ENCODE measurements around the gene GRAP2. TPM values are rescaled to one million over a fixed set of nuclear protein-coding genes. Genes with fewer than 3 reads are reported as not detected.
A peak's percentile ranks its signal among the peaks of the same experiment; 100 is the strongest.
"Not testable (repeated sequence)": the region's sequence is repeated elsewhere in the genome, so short reads cannot be mapped to it uniquely, and the experiment has no call there.

GRAP2 gene
- total RNA-seq, 1 donor from 2014 or later = 31.3 TPM

- Mint-ChIP-seq H3K9me3 (no peaks in the 10 kb centered on the region), H3K4me1 (ENCODE audit: low read depth) (peaks cover 81% of the 10 kb centered on the region), H3K36me3 (ENCODE audit: low read depth) (peaks cover 31% of the 10 kb centered on the region), H3K4me3 (peak overlapping the region; percentile 42), H3K27ac (peak overlapping the region; percentile 82), H3K27me3 (ENCODE audit: insufficient read depth) (no peaks in the 10 kb centered on the region)
- DNase-seq (ENCODE audit: low spot score) = no peak
- intact Hi-C loops (cut with micrococcal nuclease) = loop anchor here (5.0 kb wide), 2 partner anchors 100 to 195 kb away; no protein-coding TSS in a partner anchor
Measured at GRCh38 chr22:39942439-39943230, 41.8 kb downstream of the GRAP2 start.

- peaks cover 31% of the 10 kb centered on the region for H3K36me3 Mint-ChIP-seq (ENCODE audit: low read depth)
- intact Hi-C loops (cut with micrococcal nuclease) = loop anchor here (5.0 kb wide), 2 partner anchors 101 to 196 kb away; no protein-coding TSS in a partner anchor
- peak overlapping the region; percentile 82 for H3K27ac Mint-ChIP-seq
- peaks cover 76% of the 10 kb centered on the region for H3K4me1 Mint-ChIP-seq (ENCODE audit: low read depth)
- DNase-seq (ENCODE audit: low spot score) = no peak
- peak overlapping the region; percentile 42 for H3K4me3 Mint-ChIP-seq
- H3K9me3 Mint-ChIP-seq = no peaks in the 10 kb centered on the region
- no peaks in the 10 kb centered on the region for H3K27me3 Mint-ChIP-seq (ENCODE audit: insufficient read depth)
Measured at GRCh38 chr22:39943337-39943736, 42.5 kb downstream of the GRAP2 start.

GRCh38 chr22:39943953-39944872 is 43.3 kb downstream of the GRAP2 start:
- Mint-ChIP-seq H3K27me3 (ENCODE audit: insufficient read depth) (no peaks in the 10 kb centered on the region), H3K27ac (peak overlapping the region; percentile 50), H3K36me3 (ENCODE audit: low read depth) (peaks cover 37% of the 10 kb centered on the region), H3K4me1 (ENCODE audit: low read depth) (peaks cover 77% of the 10 kb centered on the region), H3K9me3 (no peaks in the 10 kb centered on the region), H3K4me3 (no peak overlapping the region)
- intact Hi-C loops (cut with micrococcal nuclease) = loop anchor here (5.0 kb wide), 2 partner anchors 102 to 197 kb away; no protein-coding TSS in a partner anchor
- DNase-seq (ENCODE audit: low spot score) = no peak

GRCh38 chr22:39946126-39946502 is 45.2 kb downstream of the GRAP2 start:
- no peak overlapping the region for H3K4me3 Mint-ChIP-seq
- H3K36me3 Mint-ChIP-seq (ENCODE audit: low read depth) = peaks cover 55% of the 10 kb centered on the region
- peaks cover 79% of the 10 kb centered on the region for H3K4me1 Mint-ChIP-seq (ENCODE audit: low read depth)
- H3K9me3 Mint-ChIP-seq = no peaks in the 10 kb centered on the region
- DNase-seq (ENCODE audit: low spot score) = no peak
- H3K27ac Mint-ChIP-seq = no peak overlapping the region
- H3K27me3 Mint-ChIP-seq (ENCODE audit: insufficient read depth) = no peaks in the 10 kb centered on the region
- intact Hi-C loops (cut with micrococcal nuclease) = no loop called here

GRCh38 chr22:39946503-39947219 is 45.8 kb downstream of the GRAP2 start:
- no peak overlapping the region for H3K27ac Mint-ChIP-seq
- H3K4me3 Mint-ChIP-seq = peak overlapping the region; percentile 22
- intact Hi-C loops (cut with micrococcal nuclease) = no loop called here
- H3K36me3 Mint-ChIP-seq (ENCODE audit: low read depth) = peaks cover 59% of the 10 kb centered on the region
- H3K4me1 Mint-ChIP-seq (ENCODE audit: low read depth) = peaks cover 81% of the 10 kb centered on the region
- no peaks in the 10 kb centered on the region for H3K9me3 Mint-ChIP-seq
- H3K27me3 Mint-ChIP-seq (ENCODE audit: insufficient read depth) = no peaks in the 10 kb centered on the region
- no peak for DNase-seq (ENCODE audit: low spot score)

GRCh38 chr22:39947220-39948216 is 46.6 kb downstream of the GRAP2 start:
- no peak overlapping the region for H3K4me3 Mint-ChIP-seq
- H3K36me3 Mint-ChIP-seq (ENCODE audit: low read depth) = peaks cover 63% of the 10 kb centered on the region
- peaks cover 81% of the 10 kb centered on the region for H3K4me1 Mint-ChIP-seq (ENCODE audit: low read depth)
- no peak overlapping the region for H3K27ac Mint-ChIP-seq
- DNase-seq (ENCODE audit: low spot score) = no peak
- intact Hi-C loops (cut with micrococcal nuclease) = no loop called here
- H3K27me3 Mint-ChIP-seq (ENCODE audit: insufficient read depth) = no peaks in the 10 kb centered on the region
- H3K9me3 Mint-ChIP-seq = no peaks in the 10 kb centered on the region

GRCh38 chr22:39949964-39950737 is 49.3 kb downstream of the GRAP2 start:
- peaks cover 70% of the 10 kb centered on the region for H3K36me3 Mint-ChIP-seq (ENCODE audit: low read depth)
- H3K4me3 Mint-ChIP-seq = no peak overlapping the region
- no peaks in the 10 kb centered on the region for H3K9me3 Mint-ChIP-seq
- DNase-seq (ENCODE audit: low spot score) = no peak
- peaks cover 83% of the 10 kb centered on the region for H3K4me1 Mint-ChIP-seq (ENCODE audit: low read depth)
- peak overlapping the region; percentile 41 for H3K27ac Mint-ChIP-seq
- intact Hi-C loops (cut with micrococcal nuclease) = no loop called here
- no peaks in the 10 kb centered on the region for H3K27me3 Mint-ChIP-seq (ENCODE audit: insufficient read depth)

- H3K9me3 Mint-ChIP-seq; DNase-seq (ENCODE audit: low spot score); H3K27me3 Mint-ChIP-seq (ENCODE audit: insufficient read depth): not testable (repeated sequence)
- H3K4me1 Mint-ChIP-seq (ENCODE audit: low read depth) = peaks cover 84% of the 10 kb centered on the region
- intact Hi-C loops (cut with micrococcal nuclease) = loop anchor here (1.0 kb wide), 1 partner anchor 8 kb away; no protein-coding TSS in a partner anchor
- H3K4me3 Mint-ChIP-seq = peak overlapping the region; percentile 28
- H3K27ac Mint-ChIP-seq = peak overlapping the region; percentile 76
- H3K36me3 Mint-ChIP-seq (ENCODE audit: low read depth) = peaks cover 71% of the 10 kb centered on the region
Measured at GRCh38 chr22:39951603-39952293, 50.9 kb downstream of the GRAP2 start.

GRCh38 chr22:39952347-39952746 is 51.5 kb downstream of the GRAP2 start:
- Mint-ChIP-seq H3K36me3 (ENCODE audit: low read depth) (peaks cover 71% of the 10 kb centered on the region), H3K27ac (no peak overlapping the region), H3K4me3 (no peak overlapping the region), H3K9me3 (no peaks in the 10 kb centered on the region), H3K4me1 (ENCODE audit: low read depth) (peaks cover 84% of the 10 kb centered on the region), H3K27me3 (ENCODE audit: insufficient read depth) (no peaks in the 10 kb centered on the region)
- DNase-seq (ENCODE audit: low spot score) = no peak
- intact Hi-C loops (cut with micrococcal nuclease) = no loop called here

- no peak for DNase-seq (ENCODE audit: low spot score)
- no peak overlapping the region for H3K4me3 Mint-ChIP-seq
- intact Hi-C loops (cut with micrococcal nuclease) = no loop called here
- H3K27ac Mint-ChIP-seq = peak overlapping the region; percentile 75
- H3K4me1 Mint-ChIP-seq (ENCODE audit: low read depth) = peaks cover 88% of the 10 kb centered on the region
- H3K27me3 Mint-ChIP-seq (ENCODE audit: insufficient read depth) = no peaks in the 10 kb centered on the region
- no peaks in the 10 kb centered on the region for H3K9me3 Mint-ChIP-seq
- H3K36me3 Mint-ChIP-seq (ENCODE audit: low read depth) = peaks cover 75% of the 10 kb centered on the region
Measured at GRCh38 chr22:39953101-39953500, 52.2 kb downstream of the GRAP2 start.

Measured in activated T-helper 1 cell treated with anti-CD3 and anti-CD28 coated beads, Interleukin-12 subunit alpha, Interleukin-12 subunit beta, Interleukin-2, Interleukin-4 antibody, amounts not matched to agents 30 ng/mL and 10 ng/mL and 1 ng/mL, durations not matched to agents 14 hours and 24 hours and 36 hours (primary cell).